ENCODE results near the gene TBC1D20. TPM values are rescaled to one million over a fixed set of nuclear protein-coding genes. Genes with fewer than 3 reads are reported as not detected.
"Not testable (repeated sequence)": the region's sequence is repeated elsewhere in the genome, so short reads cannot be mapped to it uniquely, and the experiment has no call there.

TBC1D20 gene
- total RNA-seq, 1 donor from 2014 or later: 24.1 TPM

DNA sequence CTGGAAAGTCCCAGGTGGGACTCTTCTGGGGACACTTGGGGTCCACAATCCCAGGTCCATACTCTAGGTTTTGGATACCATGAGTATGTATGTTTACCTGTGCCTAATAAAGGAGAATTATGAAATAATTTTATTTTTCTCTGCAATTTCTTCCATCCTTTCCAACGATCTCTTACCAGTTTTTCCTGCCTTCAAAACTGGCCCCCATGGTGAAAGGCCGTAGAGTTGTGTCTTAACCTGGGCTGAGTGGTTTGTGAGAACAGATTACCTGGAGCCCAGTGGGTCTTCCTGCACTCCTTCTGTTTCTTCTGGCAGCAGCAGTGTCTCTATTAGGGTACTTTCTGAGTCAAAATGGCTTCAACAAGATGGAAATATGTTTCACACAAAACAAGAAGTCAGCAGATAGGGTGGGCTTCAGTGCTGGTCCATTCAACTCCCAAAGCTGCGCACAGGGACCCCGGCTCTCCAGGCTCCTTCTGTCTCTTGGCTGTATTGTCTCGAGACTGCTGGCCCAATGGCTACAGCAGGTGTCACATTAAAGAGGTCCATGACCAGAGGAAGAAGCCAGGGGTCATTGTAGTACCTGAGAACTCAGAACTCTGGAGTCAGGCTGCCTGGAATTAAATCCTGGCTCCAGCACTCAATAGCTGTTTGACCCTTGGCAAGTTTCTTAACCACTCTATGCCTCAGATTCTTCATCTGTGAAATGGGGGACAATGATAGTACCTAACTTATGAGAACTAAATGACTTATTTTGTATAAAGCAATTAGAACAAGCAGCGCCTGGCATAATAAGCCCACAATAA, 64.7 kb downstream of the TBC1D20 start:
- ATAC-seq (ENCODE audit: low read depth) (no peak), DNase-seq (no peak)
- Mint-ChIP-seq H3K27ac (no peak overlapping the region), H3K4me3 (no peak overlapping the region), H3K9me3 (no peaks in the 10 kb centered on the region), H3K36me3 (ENCODE audit: low read depth) (peaks cover 48% of the 10 kb centered on the region), H3K27me3 (no peaks in the 10 kb centered on the region), H3K4me1 (peaks cover 9% of the 10 kb centered on the region)
- POLR2A ChIA-PET: interaction anchor here (0.6 kb wide), 1 partner anchor 128 kb away, joined by 5 read pairs; no protein-coding TSS in a partner anchor
- CTCF ChIA-PET: no interaction called here
- TF ChIP-seq, protein P1, sequence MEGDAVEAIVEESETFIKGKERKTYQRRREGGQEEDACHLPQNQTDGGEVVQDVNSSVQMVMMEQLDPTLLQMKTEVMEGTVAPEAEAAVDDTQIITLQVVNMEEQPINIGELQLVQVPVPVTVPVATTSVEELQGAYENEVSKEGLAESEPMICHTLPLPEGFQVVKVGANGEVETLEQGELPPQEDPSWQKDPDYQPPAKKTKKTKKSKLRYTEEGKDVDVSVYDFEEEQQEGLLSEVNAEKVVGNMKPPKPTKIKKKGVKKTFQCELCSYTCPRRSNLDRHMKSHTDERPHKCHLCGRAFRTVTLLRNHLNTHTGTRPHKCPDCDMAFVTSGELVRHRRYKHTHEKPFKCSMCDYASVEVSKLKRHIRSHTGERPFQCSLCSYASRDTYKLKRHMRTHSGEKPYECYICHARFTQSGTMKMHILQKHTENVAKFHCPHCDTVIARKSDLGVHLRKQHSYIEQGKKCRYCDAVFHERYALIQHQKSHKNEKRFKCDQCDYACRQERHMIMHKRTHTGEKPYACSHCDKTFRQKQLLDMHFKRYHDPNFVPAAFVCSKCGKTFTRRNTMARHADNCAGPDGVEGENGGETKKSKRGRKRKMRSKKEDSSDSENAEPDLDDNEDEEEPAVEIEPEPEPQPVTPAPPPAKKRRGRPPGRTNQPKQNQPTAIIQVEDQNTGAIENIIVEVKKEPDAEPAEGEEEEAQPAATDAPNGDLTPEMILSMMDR (IDR thresholded peaks at IDR 0.05): no peak
- intact Hi-C loops (cut with micrococcal nuclease): no loop called here

DNA sequence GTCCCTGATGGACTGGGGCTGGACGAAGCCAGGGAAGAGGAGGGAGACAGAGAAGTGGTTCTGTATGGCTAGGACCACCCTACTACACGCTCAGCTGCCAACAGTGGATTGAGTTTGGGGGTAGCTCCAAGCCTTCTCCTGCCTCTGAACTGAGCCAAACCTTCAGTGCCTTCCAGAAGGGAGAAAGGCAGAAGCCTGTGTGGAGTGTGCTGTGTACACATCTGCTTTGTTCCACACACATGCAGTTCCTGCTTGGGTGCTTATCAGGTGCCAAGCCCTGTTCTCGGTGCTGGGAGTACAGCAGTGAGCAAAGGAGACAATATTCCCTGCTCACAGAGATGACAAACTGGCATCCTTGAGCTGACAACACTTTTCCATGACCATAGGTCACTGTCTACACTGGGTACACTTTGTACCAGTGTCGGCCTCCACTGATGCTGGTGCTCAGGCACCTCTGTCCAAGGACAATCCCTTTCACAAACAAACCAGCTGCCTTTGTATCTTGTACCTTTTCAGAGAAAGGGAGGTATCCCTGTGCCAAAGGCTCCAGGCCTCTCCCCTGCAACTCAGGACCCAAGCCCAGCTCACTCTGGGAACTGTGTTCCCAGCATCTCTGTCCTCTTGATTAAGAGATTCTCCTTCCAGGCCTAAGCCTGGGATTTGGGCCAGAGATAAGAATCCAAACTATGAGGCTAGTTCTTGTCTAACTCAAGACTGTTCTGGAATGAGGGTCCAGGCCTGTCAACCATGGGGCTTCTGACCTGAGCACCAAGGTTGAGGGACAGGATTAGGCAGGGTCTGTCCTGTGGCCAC, 65.5 kb downstream of the TBC1D20 start:
- no peaks in the 10 kb centered on the region for H3K27me3 Mint-ChIP-seq
- intact Hi-C loops (cut with micrococcal nuclease): no loop called here
- peaks cover 2% of the 10 kb centered on the region for H3K4me1 Mint-ChIP-seq
- peaks cover 56% of the 10 kb centered on the region for H3K36me3 Mint-ChIP-seq (ENCODE audit: low read depth)
- TF ChIP-seq, protein P1 (IDR thresholded peaks at IDR 0.05): no peak
- no peaks in the 10 kb centered on the region for H3K9me3 Mint-ChIP-seq
- POLR2A ChIA-PET: no interaction called here
- CTCF ChIA-PET: no interaction called here
- no peak for DNase-seq
- no peak for ATAC-seq (ENCODE audit: low read depth)
- no peak overlapping the region for H3K27ac Mint-ChIP-seq
- no peak overlapping the region for H3K4me3 Mint-ChIP-seq

DNA sequence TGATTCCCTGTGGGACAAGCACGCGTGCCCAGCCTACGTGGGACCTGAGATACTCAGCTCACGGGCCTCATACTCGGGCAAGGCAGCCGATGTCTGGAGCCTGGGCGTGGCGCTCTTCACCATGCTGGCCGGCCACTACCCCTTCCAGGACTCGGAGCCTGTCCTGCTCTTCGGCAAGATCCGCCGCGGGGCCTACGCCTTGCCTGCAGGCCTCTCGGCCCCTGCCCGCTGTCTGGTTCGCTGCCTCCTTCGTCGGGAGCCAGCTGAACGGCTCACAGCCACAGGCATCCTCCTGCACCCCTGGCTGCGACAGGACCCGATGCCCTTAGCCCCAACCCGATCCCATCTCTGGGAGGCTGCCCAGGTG, 66.1 kb downstream of the TBC1D20 start:
- H3K4me3 Mint-ChIP-seq: no peak overlapping the region
- TF ChIP-seq, protein P1 (IDR thresholded peaks at IDR 0.05): no peak
- H3K36me3 Mint-ChIP-seq (ENCODE audit: low read depth): peaks cover 62% of the 10 kb centered on the region
- ChIA-PET POLR2A (no interaction called here), CTCF (no interaction called here)
- H3K27ac Mint-ChIP-seq: no peak overlapping the region
- DNase-seq: no peak
- H3K27me3 Mint-ChIP-seq: no peaks in the 10 kb centered on the region
- no peak for ATAC-seq (ENCODE audit: low read depth)
- intact Hi-C loops (cut with micrococcal nuclease): no loop called here
- no peaks in the 10 kb centered on the region for H3K9me3 Mint-ChIP-seq
- no peaks in the 10 kb centered on the region for H3K4me1 Mint-ChIP-seq

DNA sequence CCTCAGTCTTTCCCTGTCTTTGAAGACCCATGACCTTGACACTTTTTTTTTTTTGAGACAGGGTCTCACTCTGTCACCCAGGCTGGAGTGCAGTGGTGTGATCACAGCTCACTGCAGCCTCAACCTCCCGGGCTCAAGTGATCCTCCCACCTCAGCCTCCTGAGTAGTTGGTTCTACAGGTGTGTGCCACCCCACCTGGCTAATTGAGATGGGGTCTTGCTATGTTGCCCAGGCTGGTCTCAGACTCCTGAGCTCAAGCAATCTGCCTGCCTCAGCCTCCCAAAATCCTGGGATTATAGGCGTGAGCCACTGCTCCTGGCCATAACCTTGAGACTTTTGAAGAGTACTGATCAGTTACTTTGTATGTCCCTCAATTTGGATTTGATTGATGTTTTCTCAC, 69.0 kb downstream of the TBC1D20 start:
- DNase-seq; intact Hi-C loops (cut with micrococcal nuclease); H3K4me3 Mint-ChIP-seq; ATAC-seq (ENCODE audit: low read depth); H3K27me3 Mint-ChIP-seq; H3K27ac Mint-ChIP-seq; CTCF ChIA-PET; H3K4me1 Mint-ChIP-seq; H3K9me3 Mint-ChIP-seq: not testable (repeated sequence)
- POLR2A ChIA-PET: interaction anchor here (0.6 kb wide), 1 partner anchor 11 kb away, joined by 3 read pairs; no protein-coding TSS in a partner anchor
- H3K36me3 Mint-ChIP-seq (ENCODE audit: low read depth): peaks cover 84% of the 10 kb centered on the region

DNA sequence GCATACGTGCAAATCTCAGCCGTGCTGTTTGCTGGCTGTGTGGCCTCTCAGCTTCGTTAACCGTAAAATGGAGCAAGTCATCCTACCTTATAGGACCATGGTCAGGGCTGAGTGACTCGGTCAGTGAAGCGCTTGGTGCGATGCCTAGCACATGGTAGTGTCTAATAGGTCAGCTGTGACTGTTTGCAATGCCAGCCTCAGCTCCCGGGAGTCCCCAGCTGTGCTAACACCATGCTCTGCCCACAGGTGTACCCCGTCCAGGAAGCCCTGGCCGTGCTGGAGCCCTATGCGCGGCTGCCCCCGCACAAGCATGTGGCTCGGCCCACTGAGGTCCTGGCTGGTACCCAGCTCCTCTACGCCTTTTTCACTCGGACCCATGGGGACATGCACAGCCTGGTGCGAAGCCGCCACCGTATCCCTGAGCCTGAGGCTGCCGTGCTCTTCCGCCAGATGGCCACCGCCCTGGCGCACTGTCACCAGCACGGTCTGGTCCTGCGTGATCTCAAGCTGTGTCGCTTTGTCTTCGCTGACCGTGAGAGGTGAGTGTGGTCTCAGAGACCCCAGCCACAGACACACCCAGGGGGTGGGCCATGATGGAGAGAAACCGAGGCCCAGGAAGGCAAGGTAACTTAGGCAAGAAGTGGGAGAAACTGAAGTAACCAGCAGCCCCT, 71.2 kb downstream of the TBC1D20 start:
- Mint-ChIP-seq H3K4me3 (no peak overlapping the region), H3K4me1 (no peaks in the 10 kb centered on the region), H3K9me3 (no peaks in the 10 kb centered on the region), H3K36me3 (ENCODE audit: low read depth) (peaks cover 77% of the 10 kb centered on the region), H3K27ac (no peak overlapping the region), H3K27me3 (no peaks in the 10 kb centered on the region)
- TF ChIP-seq, protein P1 (IDR thresholded peaks at IDR 0.05): no peak
- POLR2A ChIA-PET: interaction anchor here (0.7 kb wide), 1 partner anchor 263 kb away, joined by 3 read pairs; no protein-coding TSS in a partner anchor
- no peak for ATAC-seq (ENCODE audit: low read depth)
- intact Hi-C loops (cut with micrococcal nuclease): no loop called here
- CTCF ChIA-PET: interaction anchor here (0.7 kb wide), 1 partner anchor 239 kb away, joined by 3 read pairs; no protein-coding TSS in a partner anchor
- no peak for DNase-seq
